HG02981 (cell line): Measurements from ENCODE around the gene PAX5.
"Not testable (repeated sequence)": the region's sequence is repeated elsewhere in the genome, so short reads cannot be mapped to it uniquely, and the experiment has no call there.

Experiments used
- ATAC-seq: cut with Tn5 transposase; IDR thresholded peaks from one replicate; pipeline ENCODE4 v1.9.1; 2021; ENCODE audit warnings: mild to moderate bottlenecking, moderate library complexity; ENCODE audit not compliant: unreplicated experiment

Gene PAX5

GRCh38 chr9:36888551-36888950, 145.5 kb downstream of the PAX5 start:
- ATAC-seq, result no peak

- ATAC-seq, result no peak
These were observed 149.3 kb downstream of the PAX5 start for GRCh38 chr9:36884721-36885120.

- no peak for ATAC-seq
These were observed 151.5 kb downstream of the PAX5 start for GRCh38 chr9:36882594-36882993.

- ATAC-seq, result no peak
These were observed 152.2 kb downstream of the PAX5 start for GRCh38 chr9:36881743-36882441.

- no peak for ATAC-seq
These were observed 152.8 kb downstream of the PAX5 start for GRCh38 chr9:36881316-36881715.

- no peak for ATAC-seq
These were observed 154.0 kb downstream of the PAX5 start for GRCh38 chr9:36880075-36880474.

GRCh38 chr9:36878986-36879982, 154.8 kb downstream of the PAX5 start:
- ATAC-seq, result peak; percentile 68

GRCh38 chr9:36877239-36877638, 156.8 kb downstream of the PAX5 start:
- no peak for ATAC-seq

GRCh38 chr9:36876056-36876455, 158.0 kb downstream of the PAX5 start:
- no peak for ATAC-seq

GRCh38 chr9:36874921-36875320, 159.1 kb downstream of the PAX5 start:
- ATAC-seq, result no peak

- ATAC-seq, result no peak
These were observed 159.8 kb downstream of the PAX5 start for GRCh38 chr9:36874261-36874660.

GRCh38 chr9:36873247-36873875, 160.7 kb downstream of the PAX5 start:
- ATAC-seq, result no peak

GRCh38 chr9:36872641-36873040, 161.4 kb downstream of the PAX5 start:
- no peak for ATAC-seq

- ATAC-seq, result no peak
These were observed 162.5 kb downstream of the PAX5 start for GRCh38 chr9:36871606-36872005.

GRCh38 chr9:36870960-36871359, 163.1 kb downstream of the PAX5 start:
- no peak for ATAC-seq

GRCh38 chr9:36869605-36870004, 164.5 kb downstream of the PAX5 start:
- ATAC-seq, result not testable (repeated sequence)

- no peak for ATAC-seq
These were observed 165.3 kb downstream of the PAX5 start for GRCh38 chr9:36868586-36869282.

- no peak for ATAC-seq
These were observed 166.2 kb downstream of the PAX5 start for GRCh38 chr9:36867672-36868471.

- ATAC-seq, result no peak
These were observed 166.8 kb downstream of the PAX5 start for GRCh38 chr9:36867241-36867640.

- no peak for ATAC-seq
These were observed 167.2 kb downstream of the PAX5 start for GRCh38 chr9:36866840-36867239.
